GM12864 (cell line): ENCODE results near the gene NADK2.
A peak's percentile ranks its signal among the peaks of the same experiment; 100 is the strongest.

Experiments
- DNase-seq: peaks from one replicate; pipeline ENCODE4 v3.0.0-alpha.2; 2011; ENCODE audit warnings: low read depth
- H3K4me3 ChIP-seq: 2 replicates; pipeline ENCODE4 v1.5.1; 2011; ENCODE audit warnings: mild to moderate bottlenecking, low read depth, low read length, control low read depth
- TF ChIP-seq, protein P1 (sequence below): IDR thresholded peaks from 2 replicates; pipeline ENCODE4 v1.5.1; 2011; ENCODE audit warnings: low read depth, mild to moderate bottlenecking, moderate library complexity, low read length, control low read depth, inconsistent platforms; ENCODE audit errors: missing control alignments

Gene NADK2

DNA sequence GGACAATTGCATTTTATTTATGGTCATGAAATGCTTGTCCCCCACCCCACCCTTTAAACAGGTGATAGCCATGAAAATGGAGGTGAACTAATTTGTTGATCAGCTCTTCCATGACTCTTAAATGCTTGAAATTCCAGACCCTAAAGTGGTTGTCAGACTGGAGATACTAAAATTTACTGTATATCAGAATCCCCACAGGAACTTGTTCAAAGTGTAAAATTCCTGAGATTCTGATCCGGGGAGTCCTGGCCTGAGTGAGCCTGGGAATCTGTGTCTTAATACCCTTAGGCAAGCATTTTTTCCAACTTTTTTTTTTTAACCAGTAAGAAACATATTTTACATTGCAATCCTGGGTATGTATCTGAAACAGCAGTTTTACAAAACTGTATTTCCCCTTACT is 85.1 kb downstream of the NADK2 start:
- DNase-seq, result no peak
- TF ChIP-seq, protein P1, sequence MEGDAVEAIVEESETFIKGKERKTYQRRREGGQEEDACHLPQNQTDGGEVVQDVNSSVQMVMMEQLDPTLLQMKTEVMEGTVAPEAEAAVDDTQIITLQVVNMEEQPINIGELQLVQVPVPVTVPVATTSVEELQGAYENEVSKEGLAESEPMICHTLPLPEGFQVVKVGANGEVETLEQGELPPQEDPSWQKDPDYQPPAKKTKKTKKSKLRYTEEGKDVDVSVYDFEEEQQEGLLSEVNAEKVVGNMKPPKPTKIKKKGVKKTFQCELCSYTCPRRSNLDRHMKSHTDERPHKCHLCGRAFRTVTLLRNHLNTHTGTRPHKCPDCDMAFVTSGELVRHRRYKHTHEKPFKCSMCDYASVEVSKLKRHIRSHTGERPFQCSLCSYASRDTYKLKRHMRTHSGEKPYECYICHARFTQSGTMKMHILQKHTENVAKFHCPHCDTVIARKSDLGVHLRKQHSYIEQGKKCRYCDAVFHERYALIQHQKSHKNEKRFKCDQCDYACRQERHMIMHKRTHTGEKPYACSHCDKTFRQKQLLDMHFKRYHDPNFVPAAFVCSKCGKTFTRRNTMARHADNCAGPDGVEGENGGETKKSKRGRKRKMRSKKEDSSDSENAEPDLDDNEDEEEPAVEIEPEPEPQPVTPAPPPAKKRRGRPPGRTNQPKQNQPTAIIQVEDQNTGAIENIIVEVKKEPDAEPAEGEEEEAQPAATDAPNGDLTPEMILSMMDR, result no peak
- H3K4me3 ChIP-seq, result no peak overlapping the region

DNA sequence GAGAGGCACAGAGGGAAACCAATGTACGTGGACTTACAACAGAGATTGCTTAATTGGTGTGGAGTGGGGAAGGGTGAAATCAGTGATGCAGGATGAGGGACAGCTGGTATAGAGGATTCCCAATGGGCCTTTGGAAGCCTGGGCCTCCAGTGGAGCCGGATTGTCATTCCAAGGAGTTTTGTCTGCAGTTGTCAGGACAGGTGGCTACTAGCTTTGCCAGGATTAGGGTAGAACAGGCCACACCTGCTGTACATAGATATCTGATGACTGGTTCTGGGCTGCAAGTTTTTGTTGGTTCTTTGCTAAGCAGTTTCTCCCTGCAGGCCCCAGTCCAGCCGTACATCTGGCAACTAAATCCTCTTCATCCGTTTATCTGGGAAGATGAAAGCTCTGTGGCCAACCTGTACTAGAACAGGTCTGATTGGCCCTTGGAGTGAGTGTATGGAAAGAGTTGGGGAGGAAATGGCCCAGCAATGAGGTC is 85.6 kb downstream of the NADK2 start:
- H3K4me3 ChIP-seq, result no peak overlapping the region
- TF ChIP-seq, protein P1, result no peak
- DNase-seq, result no peak

DNA sequence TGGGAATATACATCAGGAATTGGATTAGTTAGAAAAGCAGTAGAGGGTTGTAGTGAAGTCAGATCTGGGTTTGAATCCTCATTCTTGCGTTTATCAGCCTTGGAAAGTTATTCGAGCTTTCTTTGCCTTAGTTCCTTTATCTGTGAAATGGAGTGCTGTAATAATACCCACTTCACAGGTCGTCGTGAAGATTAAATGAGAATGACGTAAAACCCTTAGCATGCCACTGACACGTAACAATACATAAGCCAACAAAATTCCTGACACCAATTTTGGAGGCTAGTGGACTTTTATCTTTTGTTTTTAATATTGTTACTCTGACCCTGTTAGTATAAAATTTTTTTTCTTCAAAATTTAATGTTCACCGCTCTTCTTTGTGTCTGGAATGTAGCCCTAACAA is 86.4 kb downstream of the NADK2 start:
- no peak overlapping the region for H3K4me3 ChIP-seq
- no peak for DNase-seq
- TF ChIP-seq, protein P1, result no peak

DNA sequence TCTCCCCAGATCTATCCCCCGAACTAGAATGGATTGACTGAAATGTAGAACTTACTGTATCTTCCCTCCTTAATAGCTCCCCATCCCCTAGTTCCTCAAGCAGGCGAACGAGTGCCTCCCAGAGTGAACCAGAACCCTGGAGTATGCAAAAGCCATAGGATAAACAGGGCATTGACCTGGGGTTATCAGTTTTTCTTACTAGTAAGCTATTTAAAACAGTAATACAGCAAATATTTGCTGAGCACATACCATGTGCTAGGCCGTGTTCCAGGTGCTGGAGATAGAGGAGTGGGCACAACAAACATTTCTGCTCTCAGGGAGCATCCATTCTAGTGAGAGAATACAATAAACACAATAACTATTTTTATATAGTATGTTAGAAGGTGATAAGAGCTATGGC is 88.0 kb downstream of the NADK2 start:
- no peak overlapping the region; the same call in 1 of the 2 replicates for H3K4me3 ChIP-seq

DNA sequence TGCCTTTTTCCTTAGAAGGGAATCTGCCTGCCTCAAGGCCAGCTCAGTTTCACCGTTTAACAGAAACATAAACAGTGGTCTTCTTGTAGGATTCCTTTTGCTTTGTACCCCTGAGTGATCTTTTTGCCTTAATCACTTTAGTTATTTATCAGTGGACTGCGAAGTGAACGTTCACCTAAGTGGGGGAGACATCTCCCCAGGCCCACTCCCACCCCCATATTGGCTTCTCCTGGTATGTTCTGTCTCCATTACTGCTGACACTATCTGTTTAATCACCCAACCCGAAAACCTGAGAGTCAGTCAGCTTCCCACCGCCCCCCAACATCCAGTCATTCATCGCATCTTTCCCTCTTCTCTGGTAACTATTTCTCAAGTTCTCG is 88.4 kb downstream of the NADK2 start:
- no peak for DNase-seq
- peak overlapping the region; percentile 77; the same call in 1 of the 2 replicates for H3K4me3 ChIP-seq
- TF ChIP-seq, protein P1, result no peak

More for the DNA sequence above, 88.0 kb downstream of the NADK2 start:
- no peak for DNase-seq
- TF ChIP-seq, protein P1, result no peak

DNA sequence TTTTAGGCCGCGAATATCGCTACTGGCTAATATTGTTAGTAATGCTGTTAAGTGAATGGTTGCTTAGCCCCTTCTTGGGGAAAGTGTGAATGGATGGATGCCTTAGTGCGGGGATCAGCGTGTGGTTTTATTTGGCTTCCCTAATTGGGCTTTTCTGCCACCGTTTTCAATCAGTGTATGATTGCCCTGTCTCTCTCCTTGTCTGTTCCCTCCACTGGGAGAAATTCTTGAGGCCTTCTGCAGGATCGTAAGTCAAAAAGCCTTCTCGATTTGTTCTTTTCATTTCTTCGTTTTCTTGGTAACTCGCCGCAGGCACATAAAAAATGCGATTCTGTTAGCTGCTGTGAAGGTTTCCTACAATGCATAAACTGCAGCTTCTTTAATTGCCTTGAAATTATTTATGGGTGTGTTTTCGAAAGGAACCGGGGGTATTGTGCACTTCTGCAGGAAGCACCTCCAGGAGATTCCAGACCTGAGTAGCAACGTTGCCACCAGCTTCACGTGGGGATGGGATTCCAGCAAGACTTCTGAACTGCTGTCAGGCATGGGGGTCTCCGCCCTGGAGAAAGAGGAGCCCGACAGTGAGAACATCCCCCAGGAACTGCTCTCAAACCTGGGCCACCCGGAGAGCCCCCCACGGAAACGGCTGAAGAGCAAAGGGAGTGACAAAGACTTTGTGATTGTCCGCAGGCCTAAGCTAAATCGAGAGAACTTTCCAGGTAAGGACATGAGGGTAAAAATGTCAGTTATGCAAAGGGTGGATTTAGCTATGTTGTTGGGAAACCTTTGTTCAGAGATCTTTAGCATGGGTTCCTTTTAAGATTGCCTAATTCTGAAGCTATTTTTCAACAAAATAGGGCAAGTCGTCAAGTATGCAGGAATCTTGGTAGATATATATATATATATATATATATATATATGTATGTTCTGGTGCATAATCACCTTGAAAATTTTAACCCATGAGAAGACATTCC is 89.1 kb downstream of the NADK2 start:
- TF ChIP-seq, protein P1, result no peak
- no peak for DNase-seq
- H3K4me3 ChIP-seq, result peak overlapping the region; percentile 77
